Adipocyte (in vitro differentiated cells): ENCODE measurements around the gene TMPRSS11B.

Experiments used
- DNase-seq: peaks from one replicate; pipeline ENCODE4 v3.0.0-alpha.2; 2015; ENCODE audit warnings: low read depth
- H3K27me3 ChIP-seq: replicated peaks from 2 replicates; pipeline ENCODE4 v1.7.0; 2013; ENCODE audit warnings: mild to moderate bottlenecking, low read length, moderate library complexity; ENCODE audit not compliant: control insufficient read depth, insufficient read depth
- H3K36me3 ChIP-seq: 2 replicates; pipeline ENCODE4 v1.7.0; 2013; ENCODE audit warnings: low read length, mild to moderate bottlenecking, moderate library complexity; ENCODE audit not compliant: control insufficient read depth, insufficient read depth, severe bottlenecking
- H3K4me1 ChIP-seq: 2 replicates; pipeline ENCODE4 v1.7.0; 2013; ENCODE audit warnings: mild to moderate bottlenecking, low read length, moderate library complexity; ENCODE audit not compliant: control insufficient read depth, insufficient read depth
- H3K4me3 ChIP-seq: 2 replicates; pipeline ENCODE4 v1.7.0; 2013; ENCODE audit warnings: mild to moderate bottlenecking, low read length, moderate library complexity
- H3K9ac ChIP-seq: 2 replicates; pipeline ENCODE4 v1.7.0; 2013; ENCODE audit warnings: mild to moderate bottlenecking, low read length, moderate library complexity
- H3K9me3 ChIP-seq: 2 replicates; pipeline ENCODE4 v1.7.0; 2013; ENCODE audit warnings: mild to moderate bottlenecking, low read length, moderate library complexity; ENCODE audit not compliant: control insufficient read depth

TMPRSS11B gene

DNA sequence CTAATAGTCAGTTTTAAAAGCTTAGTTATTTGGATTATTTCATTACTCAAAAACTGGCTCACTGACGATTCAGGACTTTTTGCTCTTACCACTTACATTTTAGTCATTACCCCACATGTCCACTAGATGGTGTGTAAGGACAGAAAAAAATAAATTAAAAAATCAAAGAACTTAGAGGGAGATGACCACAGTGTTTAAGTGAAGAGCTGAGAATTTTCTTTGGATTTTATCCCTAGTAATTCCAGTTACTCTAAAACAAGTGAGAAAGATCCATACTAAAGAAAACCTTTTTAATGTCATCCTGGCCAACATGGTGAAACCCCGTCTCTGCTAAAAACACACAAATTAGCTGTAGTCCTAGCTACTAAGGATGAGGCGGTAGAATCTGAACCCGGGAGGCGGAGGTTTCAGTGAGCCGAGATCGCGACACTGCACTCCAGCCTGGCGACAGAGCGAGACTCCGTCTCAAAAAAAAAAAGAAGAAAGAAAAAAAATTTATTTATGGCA lies 26.4 kb upstream of the TMPRSS11B start:
- Histone ChIP-seq H3K9ac (peak overlapping the region; percentile 37), H3K9me3 (no peaks in the 10 kb centered on the region), H3K36me3 (no peaks in the 10 kb centered on the region), H3K27me3 (no peaks in the 10 kb centered on the region), H3K4me1 (peaks cover 16% of the 10 kb centered on the region), H3K4me3 (peak overlapping the region; percentile 80)
- peak; percentile 79 for DNase-seq

- no peak overlapping the region for H3K9ac ChIP-seq
- no peaks in the 10 kb centered on the region for H3K27me3 ChIP-seq
- H3K4me1 ChIP-seq = peaks cover 5% of the 10 kb centered on the region
- no peak overlapping the region for H3K4me3 ChIP-seq
- no peaks in the 10 kb centered on the region for H3K36me3 ChIP-seq
- no peaks in the 10 kb centered on the region for H3K9me3 ChIP-seq
- DNase-seq = no peak
These were observed 22.0 kb upstream of the TMPRSS11B start for GRCh38 chr4:68267433-68267944.

GRCh38 chr4:68264875-68265565 lies 19.5 kb upstream of the TMPRSS11B start:
- DNase-seq = no peak
- Histone ChIP-seq H3K4me3 (no peak overlapping the region), H3K27me3 (no peaks in the 10 kb centered on the region), H3K4me1 (peaks cover 3% of the 10 kb centered on the region), H3K9ac (no peak overlapping the region), H3K36me3 (no peaks in the 10 kb centered on the region), H3K9me3 (no peaks in the 10 kb centered on the region)

DNA sequence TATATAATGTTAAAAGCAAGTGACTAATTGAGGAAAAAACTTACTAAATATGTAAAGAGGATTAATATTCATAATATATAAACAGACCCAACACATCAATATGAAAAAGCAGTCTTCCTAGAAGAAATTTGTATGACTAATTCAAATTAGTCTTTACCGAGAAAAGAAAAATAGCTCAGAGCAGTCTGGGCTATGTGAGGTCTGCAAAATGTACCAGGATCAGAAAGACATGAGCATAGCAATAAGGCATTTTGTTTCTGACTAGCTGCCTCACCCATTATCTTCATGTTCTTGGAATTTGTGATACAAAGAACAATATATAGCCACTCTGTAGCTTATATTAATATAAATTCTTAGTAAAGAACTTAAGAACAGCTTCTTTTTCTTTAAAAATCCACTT lies 13.7 kb upstream of the TMPRSS11B start:
- Histone ChIP-seq H3K9me3 (peaks cover 5% of the 10 kb centered on the region), H3K27me3 (no peaks in the 10 kb centered on the region), H3K4me1 (no peaks in the 10 kb centered on the region), H3K36me3 (no peaks in the 10 kb centered on the region), H3K9ac (no peak overlapping the region), H3K4me3 (no peak overlapping the region)
- peak; percentile 4 for DNase-seq

GRCh38 chr4:68257719-68258118 lies 12.2 kb upstream of the TMPRSS11B start:
- H3K9me3 ChIP-seq = peaks cover 5% of the 10 kb centered on the region
- no peak for DNase-seq
- H3K36me3 ChIP-seq = no peaks in the 10 kb centered on the region
- H3K4me1 ChIP-seq = no peaks in the 10 kb centered on the region
- no peaks in the 10 kb centered on the region for H3K27me3 ChIP-seq
- H3K4me3 ChIP-seq = no peak overlapping the region
- no peak overlapping the region for H3K9ac ChIP-seq

DNA sequence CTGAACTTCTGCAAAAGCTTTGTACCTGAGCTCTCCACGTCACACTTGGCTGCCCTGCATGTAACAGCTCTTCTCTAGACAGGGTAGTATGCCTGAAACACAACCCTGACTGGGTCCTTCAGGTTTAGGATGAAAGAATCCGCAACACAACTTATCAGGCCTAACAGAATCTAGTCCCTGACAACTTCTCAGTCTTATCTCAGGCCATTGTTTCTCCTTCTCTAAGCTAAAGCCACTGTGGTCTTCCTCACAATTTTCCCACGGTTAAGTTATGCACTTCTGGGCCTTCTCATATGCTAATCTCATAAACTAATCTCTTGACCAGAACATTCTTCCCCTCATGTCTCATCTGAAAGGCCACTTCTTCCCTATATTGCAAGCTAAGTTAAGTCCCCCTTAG lies 10.8 kb upstream of the TMPRSS11B start:
- H3K9me3 ChIP-seq = peaks cover 5% of the 10 kb centered on the region
- no peak for DNase-seq

DNA sequence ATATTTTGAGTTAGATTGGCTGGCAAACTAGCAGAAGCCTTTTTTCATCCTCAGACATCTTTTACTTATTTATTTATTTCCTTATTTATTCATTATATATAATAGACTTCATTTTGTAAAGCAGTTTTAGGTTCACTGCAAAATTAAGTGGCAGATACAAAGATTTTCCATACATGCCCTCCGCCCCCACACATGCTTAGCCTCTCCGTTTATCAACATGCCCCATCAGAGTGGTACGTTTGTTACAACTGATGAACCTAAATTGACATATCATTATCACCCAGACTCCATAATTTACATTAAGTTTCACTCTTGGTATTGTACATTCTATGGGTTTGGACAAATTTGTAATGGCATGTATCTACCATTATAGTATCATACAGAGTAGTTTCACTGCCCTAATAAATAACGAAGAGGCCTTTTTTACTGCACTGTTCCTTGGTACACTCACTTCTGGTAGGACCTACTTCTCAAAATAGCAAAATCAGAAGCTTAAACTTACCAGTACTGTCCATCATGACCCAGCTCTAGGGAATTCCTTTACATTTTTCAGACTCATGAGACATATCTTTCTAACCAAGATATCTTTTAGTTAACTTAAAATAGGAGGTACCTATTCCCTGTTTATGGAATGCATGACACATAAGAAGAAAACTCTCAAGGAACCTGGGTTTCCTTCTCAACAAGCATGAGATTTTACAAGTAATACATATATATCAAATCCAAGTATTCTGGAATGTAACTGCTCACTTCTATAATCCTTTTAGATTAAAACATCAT lies 4.8 kb upstream of the TMPRSS11B start:
- DNase-seq = no peak
- no peak overlapping the region for H3K9ac ChIP-seq
- H3K4me1 ChIP-seq = no peaks in the 10 kb centered on the region
- H3K4me3 ChIP-seq = no peak overlapping the region
- H3K36me3 ChIP-seq = no peaks in the 10 kb centered on the region
- H3K27me3 ChIP-seq = no peaks in the 10 kb centered on the region
- H3K9me3 ChIP-seq = no peaks in the 10 kb centered on the region

More for the DNA sequence above, 10.8 kb upstream of the TMPRSS11B start:
- Histone ChIP-seq H3K9ac (no peak overlapping the region), H3K27me3 (no peaks in the 10 kb centered on the region), H3K4me3 (no peak overlapping the region), H3K4me1 (no peaks in the 10 kb centered on the region), H3K36me3 (no peaks in the 10 kb centered on the region)

GRCh38 chr4:68249434-68249833 lies 3.9 kb upstream of the TMPRSS11B start:
- no peaks in the 10 kb centered on the region for H3K27me3 ChIP-seq
- no peaks in the 10 kb centered on the region for H3K36me3 ChIP-seq
- no peak overlapping the region for H3K4me3 ChIP-seq
- DNase-seq = no peak
- no peaks in the 10 kb centered on the region for H3K4me1 ChIP-seq
- H3K9me3 ChIP-seq = no peaks in the 10 kb centered on the region
- no peak overlapping the region for H3K9ac ChIP-seq

- no peaks in the 10 kb centered on the region for H3K9me3 ChIP-seq
- H3K4me1 ChIP-seq = no peaks in the 10 kb centered on the region
- no peak overlapping the region for H3K4me3 ChIP-seq
- no peak overlapping the region for H3K9ac ChIP-seq
- H3K27me3 ChIP-seq = no peaks in the 10 kb centered on the region
- no peaks in the 10 kb centered on the region for H3K36me3 ChIP-seq
- DNase-seq = no peak
These were observed 4.9 kb downstream of the TMPRSS11B start for GRCh38 chr4:68240620-68241019.

- no peak overlapping the region for H3K4me3 ChIP-seq
- no peak for DNase-seq
- H3K27me3 ChIP-seq = no peaks in the 10 kb centered on the region
- H3K36me3 ChIP-seq = no peaks in the 10 kb centered on the region
- H3K9me3 ChIP-seq = no peaks in the 10 kb centered on the region
- H3K4me1 ChIP-seq = no peaks in the 10 kb centered on the region
- H3K9ac ChIP-seq = no peak overlapping the region
These were observed 16.9 kb downstream of the TMPRSS11B start for GRCh38 chr4:68228568-68228967.

GRCh38 chr4:68218044-68218443 lies 27.4 kb downstream of the TMPRSS11B start:
- Histone ChIP-seq H3K4me1 (no peaks in the 10 kb centered on the region), H3K36me3 (no peaks in the 10 kb centered on the region), H3K27me3 (no peaks in the 10 kb centered on the region), H3K9ac (no peak overlapping the region), H3K4me3 (no peak overlapping the region), H3K9me3 (no peaks in the 10 kb centered on the region)
- no peak for DNase-seq
